GM19324 (cell line): ENCODE data around the gene RRH.
"Not testable (repeated sequence)": the region's sequence is repeated elsewhere in the genome, so short reads cannot be mapped to it uniquely, and the experiment has no call there.

Experiments used
- ATAC-seq: cut with Tn5 transposase; IDR thresholded peaks from one replicate; pipeline ENCODE4 v1.9.1; 2021; ENCODE audit warnings: mild to moderate bottlenecking, moderate library complexity; ENCODE audit not compliant: unreplicated experiment, low FRiP score

The RRH gene, protein sequence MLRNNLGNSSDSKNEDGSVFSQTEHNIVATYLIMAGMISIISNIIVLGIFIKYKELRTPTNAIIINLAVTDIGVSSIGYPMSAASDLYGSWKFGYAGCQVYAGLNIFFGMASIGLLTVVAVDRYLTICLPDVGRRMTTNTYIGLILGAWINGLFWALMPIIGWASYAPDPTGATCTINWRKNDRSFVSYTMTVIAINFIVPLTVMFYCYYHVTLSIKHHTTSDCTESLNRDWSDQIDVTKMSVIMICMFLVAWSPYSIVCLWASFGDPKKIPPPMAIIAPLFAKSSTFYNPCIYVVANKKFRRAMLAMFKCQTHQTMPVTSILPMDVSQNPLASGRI

DNA sequence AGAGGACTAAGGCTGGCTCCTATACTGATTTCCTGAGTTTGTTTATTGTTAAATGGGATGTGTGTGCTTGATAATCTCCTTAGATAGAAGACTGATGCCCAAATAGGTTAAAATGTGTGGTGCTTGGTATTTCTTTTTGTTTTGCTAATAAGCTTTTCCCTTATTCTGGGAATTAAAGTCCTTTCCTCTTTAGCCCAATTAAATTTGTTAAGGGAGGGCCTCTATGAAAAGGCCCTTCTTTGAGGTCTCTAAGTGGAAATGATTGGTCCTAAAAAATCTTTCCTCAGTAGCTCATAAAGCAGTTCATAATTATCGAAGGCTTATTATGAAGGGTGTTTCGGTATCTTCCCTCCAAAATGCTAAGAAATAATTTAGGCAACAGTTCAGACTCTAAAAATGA, at the start of gene RRH:
TSS of gene RRH (plus strand) at position 301 of the 400 bp plus-strand sequence. CDS start at position 357, 56 bp downstream.
- no peak for ATAC-seq

- not testable (repeated sequence) for ATAC-seq
Measured at GRCh38 chr4:109782092-109782491, 45.7 kb upstream of the RRH start.

DNA sequence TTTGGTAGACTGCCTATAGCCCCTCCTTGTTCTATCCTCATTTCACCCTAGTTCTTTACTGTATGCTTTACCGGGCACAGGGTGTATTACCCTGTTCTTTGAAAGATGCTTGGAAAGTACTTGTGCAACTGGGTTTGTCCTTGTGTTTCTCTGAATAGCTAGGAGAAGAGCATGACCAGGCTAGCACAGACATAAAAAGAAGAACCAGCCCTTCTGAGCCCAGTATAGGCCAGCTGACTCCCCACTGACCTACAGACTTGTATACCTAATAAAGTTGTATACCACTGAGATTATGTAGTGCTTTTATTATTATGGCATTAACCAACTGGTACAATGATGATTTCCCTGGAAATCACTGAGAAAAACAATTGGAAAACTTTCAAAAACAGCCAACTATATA, 40.9 kb upstream of the RRH start:
- no peak for ATAC-seq

- ATAC-seq = no peak
Measured at GRCh38 chr4:109787807-109788206, 40.0 kb upstream of the RRH start.

GRCh38 chr4:109795059-109795458, 32.7 kb upstream of the RRH start:
- ATAC-seq = no peak

- ATAC-seq = no peak
Measured at GRCh38 chr4:109798866-109799265, 28.9 kb upstream of the RRH start.

GRCh38 chr4:109801099-109801789, 26.5 kb upstream of the RRH start:
- no peak for ATAC-seq

DNA sequence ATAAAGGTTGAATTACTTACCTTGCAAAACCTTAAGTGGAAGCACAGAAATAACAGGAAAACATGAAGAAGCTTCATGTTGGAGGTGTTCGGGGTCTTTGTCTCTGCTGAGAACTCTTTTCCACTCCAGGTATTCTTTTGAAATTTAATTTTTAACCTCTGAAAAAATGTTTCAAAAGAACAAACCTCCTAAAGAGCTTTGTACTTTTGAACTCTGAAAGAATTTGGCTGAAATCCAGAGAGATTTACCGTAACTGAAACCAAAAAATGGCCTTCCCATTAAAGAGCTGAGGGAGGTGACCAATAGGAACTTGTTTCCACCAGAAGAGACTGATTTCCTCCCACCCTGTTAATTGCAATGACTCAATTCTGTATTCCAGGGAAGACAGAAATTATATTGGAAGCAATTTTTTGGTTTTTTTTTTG, 25.9 kb upstream of the RRH start, which contains the start of gene CFI:
TSS of gene CFI (minus strand) at position 105 of the 425 bp plus-strand sequence. CDS start at position 77, 28 bp downstream.
- no peak for ATAC-seq

DNA sequence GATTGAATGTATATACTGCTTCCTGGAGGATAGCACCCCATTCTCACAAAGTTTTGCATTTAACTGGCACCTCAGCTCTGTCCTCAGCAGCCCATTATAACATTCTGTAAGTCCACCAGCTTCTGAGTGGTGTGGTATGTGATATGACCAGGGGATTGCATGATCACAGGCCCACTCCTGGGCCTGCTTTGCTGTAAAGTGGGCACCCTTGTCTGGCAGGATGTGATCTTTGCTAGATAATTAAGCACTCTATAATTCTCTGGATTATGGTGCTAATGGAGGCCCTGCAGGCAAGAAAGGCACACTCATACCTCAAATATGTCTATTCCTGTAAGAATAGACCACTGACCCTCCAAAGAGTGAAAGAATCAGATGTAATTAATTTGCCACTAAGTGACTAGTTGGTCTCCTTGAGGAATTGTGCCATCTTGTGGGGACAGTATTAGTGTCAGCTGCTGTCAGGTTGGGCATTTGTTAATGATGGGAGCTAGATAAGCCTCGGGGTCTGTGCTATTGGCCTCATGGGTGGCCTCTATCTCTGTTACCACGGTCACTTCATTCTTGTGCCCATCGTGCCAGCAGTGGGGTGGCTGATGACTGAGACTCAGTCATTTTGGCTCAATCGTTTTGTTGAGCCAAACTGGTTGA, 23.7 kb upstream of the RRH start:
- ATAC-seq = peak; percentile 72

GRCh38 chr4:109809655-109810054, 18.1 kb upstream of the RRH start:
- no peak for ATAC-seq

DNA sequence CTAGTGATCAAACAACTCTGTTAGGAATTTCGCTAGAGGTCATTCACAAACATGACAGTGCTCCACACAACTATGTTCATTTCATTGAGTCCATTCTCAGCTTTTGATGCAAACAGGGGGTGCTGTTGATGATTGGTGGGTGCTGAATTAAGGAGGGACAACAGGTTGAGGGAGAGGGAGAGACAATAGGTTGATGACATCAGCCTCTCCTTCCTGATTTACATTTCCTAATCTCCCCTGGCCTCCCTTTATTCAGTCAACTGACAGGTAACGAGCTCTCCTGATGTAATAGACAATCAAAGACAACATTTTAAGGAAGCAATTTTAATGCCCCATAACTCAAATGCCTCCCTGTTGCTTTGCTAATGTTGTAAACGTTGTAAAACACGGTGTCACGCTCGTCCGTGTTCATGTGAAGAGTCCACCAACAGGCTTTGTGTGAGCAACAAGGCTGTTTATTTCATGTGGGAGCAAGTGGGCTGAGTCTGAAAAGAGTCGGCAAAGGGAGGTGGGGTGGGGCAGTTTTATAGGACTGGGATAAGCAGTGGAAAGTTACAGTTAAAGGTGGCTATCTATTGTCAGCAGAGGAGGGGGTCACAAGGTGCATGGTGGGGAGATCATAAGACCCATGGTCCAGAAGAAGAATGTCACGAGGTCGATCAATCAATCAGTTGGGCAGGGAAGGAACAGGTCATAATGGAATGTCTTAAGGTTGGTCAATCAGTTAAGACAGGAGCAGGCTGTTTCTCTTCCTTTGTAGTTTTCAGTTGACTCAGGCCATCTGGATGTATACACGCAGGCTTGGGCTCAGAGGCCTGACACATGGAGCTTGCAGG, 17.0 kb upstream of the RRH start:
- no peak for ATAC-seq

DNA sequence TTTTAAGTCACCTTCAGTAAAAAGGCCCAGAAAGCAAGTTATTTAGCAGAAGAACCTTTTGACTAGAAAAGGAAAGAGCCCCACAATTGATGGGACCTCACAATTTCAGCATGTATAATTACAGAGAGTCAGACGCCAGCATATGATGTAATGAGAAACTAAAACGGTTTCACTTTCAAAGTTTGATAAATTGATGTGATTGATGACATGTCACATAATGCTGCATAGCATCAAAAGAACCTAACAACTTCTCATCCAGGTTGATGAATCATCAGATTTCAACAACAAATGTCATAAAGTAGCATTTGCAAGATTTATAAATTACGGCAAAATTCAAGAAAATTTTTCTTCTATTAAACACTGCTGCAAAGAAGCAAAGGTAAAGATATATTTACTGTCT, 16.1 kb upstream of the RRH start:
- ATAC-seq = no peak

- ATAC-seq = peak; percentile 100
Measured at GRCh38 chr4:109815151-109816081, 12.4 kb upstream of the RRH start, which contains the start of gene GAR1. Gene GAR1 (plus strand): TSS chr4:109815762. CDS start chr4:109816165, 403 bp downstream.

- no peak for ATAC-seq
Measured at GRCh38 chr4:109816082-109816442, 11.7 kb upstream of the RRH start.

DNA sequence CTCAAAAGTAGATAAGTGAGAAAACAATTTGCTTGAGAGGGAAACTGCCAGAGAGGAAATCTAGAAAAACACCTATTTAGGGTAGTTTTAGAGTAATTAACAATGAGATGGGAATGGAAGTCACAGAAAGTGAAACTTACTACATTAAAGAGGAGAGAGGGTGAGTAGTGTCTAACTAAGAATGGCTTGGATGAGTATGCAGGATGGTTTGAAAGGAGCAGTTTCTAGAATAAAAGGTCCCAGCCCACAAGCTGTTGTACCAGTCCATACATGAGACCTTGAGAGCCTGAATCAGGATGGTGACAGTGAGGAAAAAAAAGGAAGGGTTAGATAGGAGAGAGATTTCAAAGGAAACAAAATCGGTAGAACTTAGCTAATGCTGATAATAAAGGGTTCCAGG, 10.9 kb upstream of the RRH start:
- no peak for ATAC-seq

DNA sequence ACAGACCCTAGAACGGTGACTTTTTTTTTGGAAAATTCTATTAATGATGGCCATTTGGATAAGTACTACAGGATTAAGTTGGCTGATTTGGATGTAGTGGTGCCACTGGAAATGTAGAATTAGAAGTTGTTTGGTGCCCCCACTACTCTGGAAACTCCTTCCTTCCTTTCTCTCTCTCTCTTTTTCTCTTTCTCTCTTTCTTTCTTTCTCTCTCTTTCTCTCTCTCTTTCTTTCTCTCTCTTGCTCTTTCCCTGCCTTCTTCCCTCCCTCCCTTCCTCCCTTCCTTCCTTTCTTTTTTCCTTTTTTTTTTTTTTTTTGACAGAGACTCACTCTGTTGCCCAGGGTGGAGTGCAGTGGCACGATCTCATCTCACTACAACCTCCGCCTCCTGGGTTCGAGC, 9.5 kb upstream of the RRH start:
- ATAC-seq = no peak

DNA sequence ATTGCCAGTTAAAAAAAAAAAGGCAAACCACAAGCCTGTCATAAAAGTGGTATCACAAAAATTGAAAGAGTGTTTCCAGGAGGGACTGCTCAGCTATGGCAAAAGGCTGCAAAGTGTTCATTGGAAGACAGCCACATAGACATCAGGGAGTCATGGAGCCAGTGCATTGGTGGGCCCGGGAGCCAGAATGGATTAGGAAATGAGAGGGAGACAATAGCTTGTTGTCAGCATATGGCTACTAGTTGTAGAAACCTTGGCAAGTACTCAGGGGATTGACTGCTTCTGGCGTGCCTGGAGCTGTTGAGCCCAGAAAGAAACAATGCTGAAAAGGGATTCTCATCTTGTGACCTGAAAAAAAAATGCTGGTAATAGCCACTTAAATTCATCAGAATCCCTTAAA, 7.2 kb upstream of the RRH start:
- ATAC-seq = no peak

- ATAC-seq = no peak
Measured at GRCh38 chr4:109821185-109821584, 6.6 kb upstream of the RRH start.

DNA sequence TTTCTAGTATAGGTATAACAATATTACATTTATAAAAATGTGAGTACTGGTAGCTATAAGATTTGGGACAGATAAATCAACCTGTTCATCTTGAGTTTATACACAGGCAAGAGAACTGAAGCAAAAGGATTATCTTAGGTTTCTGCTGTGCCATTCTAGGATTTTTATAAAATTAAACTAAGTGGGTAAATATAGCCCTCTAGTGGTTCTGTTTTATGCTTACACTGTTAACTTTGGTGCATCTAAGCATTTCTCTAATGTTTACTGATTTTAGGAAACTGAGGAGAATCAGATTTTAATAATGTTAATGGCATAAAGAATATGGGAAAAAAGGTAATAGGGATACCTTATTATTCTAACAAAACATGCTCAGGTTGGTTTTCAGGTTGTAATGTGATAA, 1.1 kb upstream of the RRH start:
- ATAC-seq = no peak
